Stimulated activated CD4-positive, alpha-beta T cell treated with anti-CD3 and anti-CD28 coated beads, Interleukin-4, amount 100 ng/mL, for 24 hours (primary cell): Measurements from ENCODE around the gene THNSL1.

Source experiments
- DNase-seq: peaks from one replicate; pipeline ENCODE4 v3.0.0-alpha.2; 2020

THNSL1 gene

GRCh38 chr10:25061711-25062449, 45.5 kb downstream of the THNSL1 start:
- no peak for DNase-seq

GRCh38 chr10:25063157-25063556, 46.7 kb downstream of the THNSL1 start:
- no peak for DNase-seq

- DNase-seq, result no peak
These were observed 47.2 kb downstream of the THNSL1 start for GRCh38 chr10:25063644-25064043.

- DNase-seq, result no peak
These were observed 48.0 kb downstream of the THNSL1 start for GRCh38 chr10:25064401-25064800.

GRCh38 chr10:25065761-25066476, 49.5 kb downstream of the THNSL1 start:
- no peak for DNase-seq

GRCh38 chr10:25068152-25069058, 52.0 kb downstream of the THNSL1 start:
- DNase-seq, result no peak

- DNase-seq, result no peak
These were observed 54.8 kb downstream of the THNSL1 start for GRCh38 chr10:25071227-25071626.

GRCh38 chr10:25072786-25073185, 56.4 kb downstream of the THNSL1 start:
- no peak for DNase-seq

GRCh38 chr10:25075825-25076224, 59.4 kb downstream of the THNSL1 start:
- no peak for DNase-seq
